NCI-H446 treated with DMSO at 0.1 percent for 48 hours (cell line): Measurements from ENCODE around the gene CASTOR1.

ENCODE experiments used
- DNase-seq: peaks from one replicate; lab custom pipeline; 2025; lab: John Stamatoyannopoulos, UW

CASTOR1 gene

GRCh38 chr22:30263883-30264282 is 25.4 kb downstream of the CASTOR1 start:
- no peak for DNase-seq

- peak; percentile 34 for DNase-seq
Observed at GRCh38 chr22:30262917-30263741, 26.2 kb downstream of the CASTOR1 start.

GRCh38 chr22:30262112-30262511 is 27.2 kb downstream of the CASTOR1 start:
- no peak for DNase-seq

GRCh38 chr22:30261134-30261533 is 28.2 kb downstream of the CASTOR1 start:
- no peak for DNase-seq

GRCh38 chr22:30260682-30261081 is 28.6 kb downstream of the CASTOR1 start:
- no peak for DNase-seq

DNA sequence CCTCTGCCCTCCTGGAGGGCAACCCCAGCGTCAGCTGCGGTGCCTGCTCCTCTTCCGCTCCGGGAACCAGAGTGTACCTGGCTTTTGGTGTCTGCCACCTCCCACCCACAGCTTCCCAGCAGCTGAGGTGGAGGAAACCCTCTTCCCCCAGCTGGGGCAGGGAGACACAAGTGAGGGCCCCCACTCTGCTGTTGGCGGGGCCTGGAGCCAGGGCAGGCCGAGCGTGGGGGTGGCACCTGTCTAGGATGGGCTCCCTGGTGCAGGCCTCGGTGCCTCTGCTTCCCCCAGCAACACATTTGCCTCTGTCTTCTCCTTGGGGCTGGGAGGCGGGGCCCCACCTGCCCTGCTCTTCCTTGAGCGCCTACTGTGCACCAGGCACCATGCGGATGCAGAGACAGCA is 29.0 kb downstream of the CASTOR1 start:
- DNase-seq = no peak

DNA sequence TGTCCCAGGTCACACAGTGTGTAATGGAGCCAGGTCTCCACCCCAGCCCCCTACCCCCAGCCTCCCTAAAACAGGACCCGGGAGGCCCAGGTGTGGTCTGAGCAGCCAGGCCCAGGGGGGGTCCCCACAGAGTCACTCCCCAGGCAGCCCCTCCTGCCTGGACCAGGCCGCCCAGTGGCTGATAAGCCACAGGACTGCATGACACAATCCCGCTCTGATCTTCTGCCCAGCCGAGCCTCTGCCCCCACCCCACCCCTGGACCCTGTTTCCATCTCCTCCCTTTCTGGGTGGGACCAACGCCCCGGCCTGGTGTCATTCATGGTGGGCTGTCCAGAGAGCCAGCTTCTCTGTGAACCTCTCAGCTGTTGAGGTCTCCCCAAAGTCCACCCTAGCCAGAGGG is 35.0 kb downstream of the CASTOR1 start:
- no peak for DNase-seq

DNA sequence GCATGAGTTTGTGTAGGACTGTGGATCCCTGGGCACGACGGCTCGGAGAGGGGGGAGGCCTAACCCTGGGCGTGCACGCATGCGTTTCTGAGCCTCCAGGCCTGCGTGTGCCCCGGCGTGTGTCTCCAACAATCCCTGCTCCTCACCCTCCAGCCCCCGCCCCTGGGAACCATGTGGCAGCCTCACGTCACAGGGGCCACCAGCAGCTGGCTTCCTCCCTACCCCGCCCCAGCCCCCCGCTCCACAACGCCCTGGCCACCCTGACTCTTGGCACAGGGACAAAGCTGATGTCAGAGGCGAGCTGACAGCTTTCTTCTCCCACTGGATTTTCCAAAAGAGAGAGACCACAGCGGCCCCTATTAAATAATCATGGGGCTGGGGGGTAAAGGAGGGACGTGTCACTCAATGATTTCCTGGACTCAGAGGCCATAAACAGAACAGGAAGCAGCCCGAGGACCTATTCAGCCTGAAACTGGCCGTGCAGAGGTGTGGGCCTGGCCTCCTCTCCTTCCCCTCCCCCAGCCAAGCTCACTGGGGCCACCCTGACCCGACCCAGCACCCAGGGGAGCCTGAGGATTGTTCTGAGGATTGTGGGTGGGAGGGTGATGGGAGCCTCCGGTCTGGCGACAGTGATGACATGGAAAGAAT is 36.0 kb downstream of the CASTOR1 start:
- DNase-seq = no peak

GRCh38 chr22:30252411-30253204 is 36.7 kb downstream of the CASTOR1 start:
- no peak for DNase-seq

DNA sequence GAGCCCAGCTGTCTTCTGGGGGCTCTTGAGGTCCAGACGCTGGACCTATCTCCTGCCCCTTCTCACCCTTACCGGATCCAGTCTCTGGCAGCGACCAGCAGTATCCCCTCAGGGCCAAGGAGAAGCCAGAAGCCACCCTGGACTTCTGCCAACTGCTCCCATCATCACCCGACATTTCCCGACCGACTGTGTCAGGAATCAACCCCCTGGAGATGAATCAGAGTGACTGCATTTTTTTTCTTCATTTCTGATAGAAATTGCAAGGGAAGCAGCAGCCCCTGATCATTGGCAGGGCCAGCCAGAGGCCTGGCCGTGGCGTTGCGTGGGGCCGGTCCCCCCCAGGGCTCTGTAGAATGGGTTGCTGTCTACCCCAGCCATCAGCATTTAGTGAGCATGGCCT is 37.6 kb downstream of the CASTOR1 start:
- DNase-seq = no peak

DNA sequence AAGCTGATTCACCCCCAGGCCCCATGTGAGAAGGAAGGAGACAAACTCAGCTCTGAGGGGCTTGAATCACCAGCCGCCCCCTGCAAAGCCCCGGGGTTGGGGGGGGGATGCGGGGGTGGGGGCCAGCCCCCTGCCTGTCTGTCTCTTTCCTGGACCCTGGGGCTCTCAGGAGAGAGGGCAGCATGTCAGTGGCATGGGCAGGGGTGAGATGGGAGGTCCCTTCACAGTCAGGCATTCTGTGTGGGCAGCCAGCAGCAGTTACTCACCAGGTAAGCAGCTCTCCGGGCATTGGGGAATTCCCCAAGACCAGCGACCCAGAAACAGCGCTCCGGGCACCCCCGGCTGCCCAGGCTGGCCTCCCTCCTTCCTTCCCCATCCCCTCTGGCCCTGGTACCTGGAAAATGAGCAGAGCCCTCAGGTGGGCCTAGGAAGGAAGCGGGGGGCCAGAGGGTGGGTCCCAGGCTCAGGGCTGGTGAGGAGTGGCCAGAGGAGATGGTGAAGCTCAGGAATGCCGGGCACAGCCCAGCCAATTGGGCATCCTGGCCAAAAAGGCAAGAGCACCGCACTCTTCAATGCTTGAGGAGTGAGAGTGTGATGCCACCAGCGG is 38.5 kb downstream of the CASTOR1 start:
- no peak for DNase-seq

- no peak for DNase-seq
Observed at GRCh38 chr22:30250039-30250565, 39.2 kb downstream of the CASTOR1 start.

DNA sequence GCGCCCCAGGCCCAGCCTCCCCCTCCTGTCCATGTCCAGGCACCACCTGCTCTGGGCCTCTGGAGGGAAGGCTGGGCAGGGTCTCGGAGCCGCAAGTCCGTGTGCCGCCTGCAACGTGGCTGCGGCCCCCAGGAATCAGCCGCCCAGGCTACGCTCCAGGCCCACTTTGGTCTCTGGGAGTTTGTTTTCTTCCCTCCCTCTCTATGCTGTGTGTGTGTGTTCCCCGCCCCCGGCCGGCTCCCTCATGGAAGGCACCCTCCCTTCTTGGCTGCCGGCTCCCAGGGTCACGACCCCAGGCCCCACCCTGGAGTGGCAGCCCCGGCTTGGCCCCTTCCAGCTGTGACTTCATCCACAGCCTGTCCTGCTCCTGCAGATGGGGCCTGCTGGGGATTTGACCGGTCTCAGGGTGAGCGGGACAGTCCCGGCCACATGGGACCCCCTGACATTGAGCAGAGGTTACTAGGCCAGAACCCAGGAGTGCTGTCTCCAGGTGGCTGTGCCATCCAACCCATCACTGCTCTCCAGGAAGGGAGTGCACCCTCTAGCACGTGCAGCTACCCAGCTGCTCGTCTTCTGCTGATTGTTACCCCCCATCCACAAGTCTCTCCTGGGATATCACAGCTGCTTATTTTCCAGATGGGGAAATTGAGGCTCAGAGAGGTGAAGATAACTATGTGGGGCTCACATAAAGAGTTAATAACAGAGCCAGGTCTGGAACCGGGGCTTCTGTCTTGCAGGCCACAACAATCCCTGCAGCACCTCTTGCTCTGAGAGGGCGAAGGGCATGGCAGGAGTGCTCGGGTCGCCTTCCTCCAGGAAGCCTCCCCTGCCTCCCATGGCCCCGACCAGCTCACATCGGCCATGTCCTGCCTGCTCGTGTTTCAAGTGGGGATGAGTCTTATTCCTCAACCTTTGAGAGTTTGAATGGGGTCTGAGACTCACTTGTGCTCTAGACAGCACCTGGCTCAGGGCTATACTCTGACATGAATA is 40.0 kb downstream of the CASTOR1 start:
- DNase-seq = no peak

- DNase-seq = no peak
Observed at GRCh38 chr22:30248484-30248883, 40.8 kb downstream of the CASTOR1 start.

GRCh38 chr22:30247974-30248373 is 41.3 kb downstream of the CASTOR1 start:
- no peak for DNase-seq

DNA sequence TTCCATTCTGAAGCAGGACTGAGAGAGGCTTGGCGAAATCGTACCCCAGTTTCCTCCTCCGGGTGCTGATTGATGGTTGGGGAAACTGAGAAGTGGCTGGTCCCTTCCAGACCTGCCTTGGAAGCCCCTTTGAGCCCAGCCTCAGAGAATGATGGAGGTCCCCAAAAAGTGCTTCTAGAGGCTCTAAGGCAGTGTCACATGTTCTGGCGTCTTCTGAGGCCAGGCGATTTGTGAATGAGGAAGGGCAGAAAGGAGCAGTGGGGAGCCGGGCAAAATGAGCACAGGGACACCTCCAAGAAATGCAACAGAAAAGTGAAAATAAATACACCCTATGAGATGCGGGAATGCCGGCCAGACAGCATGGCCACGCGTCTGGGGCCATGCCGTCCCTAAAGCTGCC is 41.7 kb downstream of the CASTOR1 start:
- no peak for DNase-seq

- DNase-seq = no peak
Observed at GRCh38 chr22:30246814-30247376, 42.4 kb downstream of the CASTOR1 start.

DNA sequence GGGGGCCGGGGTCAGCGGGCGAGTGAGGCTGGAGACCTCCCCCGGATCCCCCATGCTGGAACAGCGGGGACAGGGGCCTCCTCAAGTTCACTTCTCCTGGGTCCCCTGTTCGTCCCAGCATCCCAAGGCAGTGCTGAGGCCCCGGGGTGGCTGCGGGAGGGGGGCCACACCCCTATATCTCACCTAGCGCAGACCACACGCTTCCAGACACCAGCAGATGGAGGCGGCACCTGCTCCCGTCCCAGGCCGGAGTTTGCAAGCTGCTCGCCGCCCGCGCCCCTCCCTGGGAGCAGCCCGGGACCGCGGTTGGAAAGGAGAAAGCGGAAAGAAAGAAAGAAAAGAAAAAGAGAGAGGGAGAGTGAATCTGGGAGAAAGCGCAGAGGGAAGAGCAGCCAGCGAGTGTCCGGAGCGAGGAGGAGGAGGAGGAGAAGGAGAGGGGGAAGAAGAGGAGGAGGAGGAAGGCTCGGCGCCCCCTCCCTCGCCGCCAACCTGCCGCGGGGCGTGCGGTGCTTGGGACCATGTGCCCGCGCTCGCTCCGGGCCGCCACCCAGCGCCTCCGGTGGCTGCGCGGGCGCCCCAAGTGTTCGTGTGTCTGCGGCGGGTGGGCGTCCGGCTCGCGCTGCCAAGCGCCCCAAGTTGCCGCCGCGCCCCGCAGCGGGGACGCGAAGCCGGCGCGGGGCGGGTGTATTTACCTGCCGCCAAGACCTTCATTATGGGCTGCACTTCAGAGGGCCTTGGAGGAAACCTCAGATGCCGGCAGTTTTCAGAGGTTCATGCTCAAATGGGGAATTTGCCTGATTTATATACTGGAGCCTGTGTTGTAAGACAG is 43.1 kb downstream of the CASTOR1 start, which contains the start of gene LIF:
TSS of gene LIF (minus strand) at position 775 of the 829 bp plus-strand sequence. CDS start at position 711, 64 bp downstream.
- DNase-seq = no peak

- no peak for DNase-seq
Observed at GRCh38 chr22:30245181-30245984, 43.9 kb downstream of the CASTOR1 start.
